IPS-15b (cell line): ENCODE measurements around the gene ARHGAP29.

Experiments
- H3K27me3 ChIP-seq: one replicate; pipeline ENCODE4 v1.6.1; 2013; ENCODE audit warnings: low read length; ENCODE audit not compliant: control insufficient read depth, insufficient read depth
- H3K36me3 ChIP-seq: one replicate; pipeline ENCODE4 v1.6.1; 2013; ENCODE audit warnings: low read length; ENCODE audit not compliant: control insufficient read depth, insufficient read depth
- H3K4me1 ChIP-seq: one replicate; pipeline ENCODE4 v1.6.1; 2013; ENCODE audit warnings: mild to moderate bottlenecking, low read length; ENCODE audit not compliant: control insufficient read depth, insufficient read depth
- H3K4me3 ChIP-seq: one replicate; pipeline ENCODE4 v1.5.1; 2013; ENCODE audit warnings: low read depth, low read length
- H3K9ac ChIP-seq: one replicate; pipeline ENCODE4 v1.6.1; 2013; ENCODE audit warnings: low read depth, mild to moderate bottlenecking, low read length
- H3K9me3 ChIP-seq: one replicate; pipeline ENCODE4 v1.6.1; 2013; ENCODE audit warnings: mild to moderate bottlenecking, low read length; ENCODE audit not compliant: control insufficient read depth, insufficient read depth

Gene ARHGAP29

GRCh38 chr1:94279038-94279437, 41.7 kb upstream of the ARHGAP29 start:
- H3K4me1 ChIP-seq = no peaks in the 10 kb centered on the region
- H3K4me3 ChIP-seq = no peak overlapping the region
- H3K9me3 ChIP-seq = no peaks in the 10 kb centered on the region

DNA sequence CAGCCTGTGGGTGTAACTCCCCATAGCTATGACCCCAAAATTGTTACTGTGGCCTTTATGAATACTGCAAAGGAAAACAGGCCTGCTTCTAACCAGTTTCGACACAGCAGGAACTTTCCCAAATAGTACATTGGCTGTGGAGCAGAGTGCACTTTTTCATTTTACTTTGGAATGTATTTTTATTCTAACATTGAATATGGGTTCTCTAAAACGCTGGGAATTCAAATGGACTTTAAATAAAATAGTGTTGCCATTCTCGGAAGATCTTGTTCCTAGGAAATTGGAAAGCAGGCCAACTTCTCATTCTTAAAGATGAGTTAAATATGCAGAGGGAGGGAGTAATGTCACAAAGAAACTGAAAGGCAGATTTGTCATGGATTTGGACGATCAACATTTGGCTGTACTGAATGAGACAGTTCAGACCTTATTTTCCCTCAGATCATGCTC, 39.6 kb upstream of the ARHGAP29 start:
- Histone ChIP-seq H3K4me1 (no peaks in the 10 kb centered on the region), H3K27me3 (peaks cover 1% of the 10 kb centered on the region), H3K36me3 (no peaks in the 10 kb centered on the region), H3K9me3 (no peaks in the 10 kb centered on the region), H3K4me3 (no peak overlapping the region), H3K9ac (no peak overlapping the region)

More at GRCh38 chr1:94279038-94279437, 41.7 kb upstream of the ARHGAP29 start:
- no peak overlapping the region for H3K9ac ChIP-seq
- no peaks in the 10 kb centered on the region for H3K27me3 ChIP-seq
- no peaks in the 10 kb centered on the region for H3K36me3 ChIP-seq

DNA sequence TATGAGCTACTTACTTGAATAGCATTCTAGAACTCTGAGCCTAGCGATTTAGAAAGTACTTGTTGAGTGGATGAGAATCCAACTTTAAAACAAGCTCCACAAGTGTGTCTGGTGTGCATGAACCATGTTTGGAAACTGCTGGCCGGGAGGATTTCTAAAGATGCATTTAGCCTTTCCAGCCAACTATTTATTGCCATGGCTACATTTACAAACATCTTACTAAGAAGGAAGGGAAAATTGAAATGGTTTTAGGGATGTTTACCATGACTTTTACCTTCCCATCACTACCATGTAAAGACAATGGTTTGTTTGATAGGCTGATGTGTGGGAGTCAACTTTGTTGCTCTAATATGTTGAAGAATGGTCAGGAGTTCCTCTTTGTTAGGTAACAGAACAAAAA, 37.7 kb upstream of the ARHGAP29 start:
- Histone ChIP-seq H3K4me3 (no peak overlapping the region), H3K9ac (no peak overlapping the region), H3K27me3 (peaks cover 2% of the 10 kb centered on the region), H3K9me3 (no peaks in the 10 kb centered on the region), H3K4me1 (no peaks in the 10 kb centered on the region), H3K36me3 (no peaks in the 10 kb centered on the region)

- Histone ChIP-seq H3K36me3 (no peaks in the 10 kb centered on the region), H3K4me3 (no peak overlapping the region), H3K9ac (no peak overlapping the region), H3K9me3 (no peaks in the 10 kb centered on the region), H3K27me3 (peaks cover 2% of the 10 kb centered on the region), H3K4me1 (no peaks in the 10 kb centered on the region)
Observed at GRCh38 chr1:94274561-94274960, 37.2 kb upstream of the ARHGAP29 start.

DNA sequence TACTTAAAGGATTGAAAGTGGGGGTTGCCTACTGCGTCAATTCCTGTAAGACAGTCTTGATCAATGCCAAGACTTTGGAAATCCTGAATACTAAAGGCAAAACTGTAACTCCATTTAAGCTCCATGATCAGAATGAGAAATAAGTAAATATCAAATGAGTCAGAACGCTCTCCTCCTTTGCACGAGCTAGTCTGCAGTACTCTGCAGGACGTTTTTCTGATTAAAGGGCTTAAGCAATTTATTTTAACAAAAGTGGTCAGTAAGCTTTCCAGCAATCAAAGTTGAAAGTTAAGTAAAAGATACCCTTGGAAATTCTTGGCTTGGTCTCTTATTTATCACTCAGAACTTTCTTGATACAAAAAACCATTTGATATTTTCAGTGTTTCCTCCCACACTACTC, 35.7 kb upstream of the ARHGAP29 start:
- H3K36me3 ChIP-seq = no peaks in the 10 kb centered on the region
- no peak overlapping the region for H3K4me3 ChIP-seq
- no peaks in the 10 kb centered on the region for H3K4me1 ChIP-seq
- H3K9me3 ChIP-seq = no peaks in the 10 kb centered on the region
- H3K9ac ChIP-seq = no peak overlapping the region
- peaks cover 2% of the 10 kb centered on the region for H3K27me3 ChIP-seq

GRCh38 chr1:94272388-94272787, 35.0 kb upstream of the ARHGAP29 start:
- no peak overlapping the region for H3K9ac ChIP-seq
- no peak overlapping the region for H3K4me3 ChIP-seq
- no peaks in the 10 kb centered on the region for H3K36me3 ChIP-seq
- H3K9me3 ChIP-seq = no peaks in the 10 kb centered on the region
- H3K4me1 ChIP-seq = no peaks in the 10 kb centered on the region
- H3K27me3 ChIP-seq = peaks cover 2% of the 10 kb centered on the region

DNA sequence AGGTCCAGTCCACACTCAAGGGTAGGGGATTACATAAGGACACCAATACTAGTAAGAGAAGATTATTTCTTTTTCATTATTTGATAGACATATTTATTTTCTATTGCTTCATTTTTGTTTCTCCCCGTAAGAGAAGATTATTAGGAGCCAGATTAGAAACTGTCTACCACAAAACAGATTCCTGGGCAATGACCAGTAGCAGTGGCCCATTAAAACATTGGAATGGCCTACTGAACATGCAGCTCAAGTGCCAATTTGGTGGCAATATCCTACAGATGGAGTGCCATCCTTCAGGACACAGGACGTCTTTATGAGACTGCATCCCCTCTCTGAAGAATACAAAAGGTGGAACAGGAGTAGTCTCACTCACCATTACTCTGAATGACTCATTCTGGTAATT, 34.0 kb upstream of the ARHGAP29 start:
- Histone ChIP-seq H3K36me3 (no peaks in the 10 kb centered on the region), H3K9ac (no peak overlapping the region), H3K27me3 (peaks cover 5% of the 10 kb centered on the region), H3K4me3 (no peak overlapping the region), H3K4me1 (no peaks in the 10 kb centered on the region), H3K9me3 (no peaks in the 10 kb centered on the region)

DNA sequence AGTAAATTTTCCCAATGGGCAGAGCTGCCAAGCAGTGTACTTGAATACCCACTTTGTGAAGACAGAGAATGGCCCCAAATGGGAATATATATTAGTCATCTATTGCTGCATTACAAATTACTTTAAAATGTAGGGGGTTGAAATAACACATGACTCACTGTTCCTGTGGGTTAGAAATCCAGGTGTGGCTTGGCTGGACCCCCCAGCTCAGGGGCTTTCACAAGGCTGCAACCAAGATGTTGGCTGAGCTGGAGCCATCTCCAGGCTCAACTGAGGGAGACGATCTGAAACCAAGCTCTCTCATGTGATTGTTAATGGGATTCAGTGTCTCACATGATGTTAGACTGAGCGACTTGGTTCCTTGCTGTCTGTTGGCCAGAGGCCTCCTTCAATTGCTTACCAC, 33.4 kb upstream of the ARHGAP29 start:
- no peak overlapping the region for H3K4me3 ChIP-seq
- H3K9ac ChIP-seq = no peak overlapping the region
- no peaks in the 10 kb centered on the region for H3K36me3 ChIP-seq
- H3K9me3 ChIP-seq = no peaks in the 10 kb centered on the region
- no peaks in the 10 kb centered on the region for H3K4me1 ChIP-seq
- H3K27me3 ChIP-seq = peaks cover 5% of the 10 kb centered on the region

DNA sequence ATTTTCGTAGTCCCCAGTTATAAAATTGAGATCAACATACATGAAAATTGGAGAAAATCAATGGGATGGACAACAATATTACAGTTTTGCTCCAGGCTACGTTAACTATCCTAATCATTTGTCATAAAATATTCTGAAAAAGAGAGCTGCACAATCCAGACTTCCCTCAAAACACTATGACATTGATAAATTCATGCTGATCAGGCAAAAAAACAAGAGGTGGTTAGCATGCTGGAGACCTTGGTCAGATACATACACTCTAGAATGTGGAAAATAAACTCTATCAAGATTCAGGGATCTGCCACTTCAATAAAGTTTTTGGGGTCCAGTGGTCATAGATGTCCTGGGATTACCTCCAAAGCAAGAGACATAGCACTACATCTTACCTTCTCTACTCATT, 32.5 kb upstream of the ARHGAP29 start:
- Histone ChIP-seq H3K36me3 (no peaks in the 10 kb centered on the region), H3K9me3 (no peaks in the 10 kb centered on the region), H3K27me3 (peaks cover 5% of the 10 kb centered on the region), H3K4me3 (no peak overlapping the region), H3K9ac (no peak overlapping the region), H3K4me1 (no peaks in the 10 kb centered on the region)

DNA sequence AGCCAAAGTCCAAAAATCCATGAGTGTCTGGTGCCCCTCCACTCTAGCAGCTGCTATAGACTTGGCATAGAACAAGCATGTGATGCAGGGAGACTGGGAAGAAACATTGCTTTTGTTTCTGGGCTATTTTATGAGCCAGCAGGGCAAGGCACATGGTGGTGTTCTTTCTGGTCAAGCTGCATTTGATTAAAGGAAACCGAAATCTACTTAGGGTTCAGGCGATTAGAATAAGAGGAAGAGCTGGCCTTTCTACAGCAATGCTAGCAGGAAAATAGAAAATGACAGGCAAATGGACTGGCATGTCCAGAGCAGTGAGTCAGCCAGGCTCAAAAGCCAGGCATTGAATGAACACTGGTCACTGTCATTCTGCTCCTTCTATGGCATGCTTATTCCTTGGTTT, 28.5 kb upstream of the ARHGAP29 start:
- H3K9ac ChIP-seq = no peak overlapping the region
- H3K4me3 ChIP-seq = no peak overlapping the region
- no peaks in the 10 kb centered on the region for H3K4me1 ChIP-seq
- H3K36me3 ChIP-seq = no peaks in the 10 kb centered on the region
- peaks cover 18% of the 10 kb centered on the region for H3K27me3 ChIP-seq
- no peaks in the 10 kb centered on the region for H3K9me3 ChIP-seq

- Histone ChIP-seq H3K27me3 (peaks cover 27% of the 10 kb centered on the region), H3K4me1 (peaks cover 4% of the 10 kb centered on the region), H3K9ac (no peak overlapping the region), H3K4me3 (no peak overlapping the region), H3K36me3 (no peaks in the 10 kb centered on the region), H3K9me3 (no peaks in the 10 kb centered on the region)
Observed at GRCh38 chr1:94265011-94265422, 27.6 kb upstream of the ARHGAP29 start.

GRCh38 chr1:94260635-94261387, 23.4 kb upstream of the ARHGAP29 start:
- H3K9ac ChIP-seq = no peak overlapping the region
- no peaks in the 10 kb centered on the region for H3K36me3 ChIP-seq
- H3K9me3 ChIP-seq = no peaks in the 10 kb centered on the region
- H3K4me3 ChIP-seq = no peak overlapping the region
- H3K27me3 ChIP-seq = peaks cover 54% of the 10 kb centered on the region
- H3K4me1 ChIP-seq = peaks cover 10% of the 10 kb centered on the region
